Type B pancreatic cell (in vitro differentiated cells): ENCODE data around the gene JAG2. TPM values are rescaled to one million over a fixed set of nuclear protein-coding genes. Genes with fewer than 3 reads are reported as not detected.
A peak's percentile ranks its signal among the peaks of the same experiment; 100 is the strongest.

ENCODE experiments used
- DNase-seq: peaks from one replicate; pipeline ENCODE4 v3.0.0; 2021; ENCODE audit warnings: mixed read lengths; ENCODE audit not compliant: unreplicated experiment; ENCODE audit errors: extremely low spot score
- H3K27ac Mint-ChIP-seq: 2 replicates; pipeline ENCODE4 v1.8.0; 2021; ENCODE audit warnings: mild to moderate bottlenecking, mixed read lengths
- H3K27me3 Mint-ChIP-seq: 2 replicates; pipeline ENCODE4 v1.8.0; 2021; ENCODE audit warnings: mixed read lengths
- H3K36me3 Mint-ChIP-seq: 2 replicates; pipeline ENCODE4 v1.8.0; 2021; ENCODE audit warnings: mixed read lengths
- H3K4me1 Mint-ChIP-seq: one replicate; pipeline ENCODE4 v1.8.0; 2021; ENCODE audit warnings: mixed read lengths; ENCODE audit not compliant: unreplicated experiment
- H3K4me3 Mint-ChIP-seq: 2 replicates; pipeline ENCODE4 v1.8.0; 2021; ENCODE audit warnings: mild to moderate bottlenecking, mixed read lengths
- H3K9me3 Mint-ChIP-seq: 2 replicates; pipeline ENCODE4 v1.8.0; 2021; ENCODE audit warnings: mixed read lengths
- CTCF ChIP-seq: fragments of 200-600 bp; sonication (generic); conservative IDR thresholded peaks from 2 replicates; pipeline ENCODE4 v1.5.0; 2021; ENCODE audit warnings: antibody characterized with exemption, mild to moderate bottlenecking
- total RNA-seq: library from RNA; stranded (reverse); gene quantifications from 2 replicates; pipeline ENCODE4 v1.2.1, GENCODE V29; 2021; ENCODE audit warnings: low replicate concordance

The JAG2 gene
- total RNA-seq, 1 donor from 2014 or later: 16.5 TPM

- peaks cover 5% of the 10 kb centered on the region for H3K27me3 Mint-ChIP-seq
- H3K4me1 Mint-ChIP-seq: no peaks in the 10 kb centered on the region
- H3K27ac Mint-ChIP-seq: no peak overlapping the region
- H3K36me3 Mint-ChIP-seq: no peaks in the 10 kb centered on the region
- DNase-seq: no peak
- no peak for TF ChIP-seq CTCF
- no peak overlapping the region for H3K4me3 Mint-ChIP-seq
- no peaks in the 10 kb centered on the region for H3K9me3 Mint-ChIP-seq
Measured at GRCh38 chr14:105179191-105179590, 10.6 kb upstream of the JAG2 start.

DNA sequence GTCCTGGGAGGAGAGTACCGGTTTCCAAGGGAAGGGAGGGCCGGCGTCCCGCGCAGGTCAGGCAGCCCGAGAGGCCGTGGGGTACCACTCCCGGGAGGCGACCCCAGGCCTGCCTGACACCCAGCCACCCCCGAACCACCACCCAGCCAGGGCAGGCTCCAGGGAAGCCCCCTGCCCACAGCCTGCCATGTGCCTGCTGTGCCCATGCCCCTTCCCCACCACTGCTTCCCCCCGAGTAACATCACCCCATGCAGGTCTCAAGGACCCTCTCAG is 10.2 kb upstream of the JAG2 start:
- peaks cover 5% of the 10 kb centered on the region for H3K27me3 Mint-ChIP-seq
- no peaks in the 10 kb centered on the region for H3K4me1 Mint-ChIP-seq
- DNase-seq: no peak
- H3K4me3 Mint-ChIP-seq: peak overlapping the region; percentile 67
- no peaks in the 10 kb centered on the region for H3K36me3 Mint-ChIP-seq
- H3K27ac Mint-ChIP-seq: no peak overlapping the region
- H3K9me3 Mint-ChIP-seq: no peaks in the 10 kb centered on the region
- no peak for TF ChIP-seq CTCF

GRCh38 chr14:105178069-105178867 is 9.7 kb upstream of the JAG2 start:
- H3K9me3 Mint-ChIP-seq: no peaks in the 10 kb centered on the region
- H3K4me3 Mint-ChIP-seq: peak overlapping the region; percentile 67
- no peak overlapping the region for H3K27ac Mint-ChIP-seq
- H3K4me1 Mint-ChIP-seq: no peaks in the 10 kb centered on the region
- no peaks in the 10 kb centered on the region for H3K27me3 Mint-ChIP-seq
- no peak for DNase-seq
- no peaks in the 10 kb centered on the region for H3K36me3 Mint-ChIP-seq
- no peak for TF ChIP-seq CTCF

GRCh38 chr14:105177082-105177481 is 8.5 kb upstream of the JAG2 start:
- TF ChIP-seq CTCF: no peak
- Mint-ChIP-seq H3K4me3 (no peak overlapping the region), H3K36me3 (no peaks in the 10 kb centered on the region), H3K27ac (no peak overlapping the region), H3K27me3 (no peaks in the 10 kb centered on the region), H3K9me3 (no peaks in the 10 kb centered on the region), H3K4me1 (no peaks in the 10 kb centered on the region)
- DNase-seq: no peak

GRCh38 chr14:105176513-105176912 is 7.9 kb upstream of the JAG2 start:
- H3K27me3 Mint-ChIP-seq: no peaks in the 10 kb centered on the region
- H3K4me1 Mint-ChIP-seq: no peaks in the 10 kb centered on the region
- DNase-seq: no peak
- no peak for TF ChIP-seq CTCF
- no peaks in the 10 kb centered on the region for H3K9me3 Mint-ChIP-seq
- no peak overlapping the region for H3K27ac Mint-ChIP-seq
- no peaks in the 10 kb centered on the region for H3K36me3 Mint-ChIP-seq
- H3K4me3 Mint-ChIP-seq: no peak overlapping the region
